Spinal cord (tissue), 10 donors: ENCODE results near the gene HS2ST1. TPM values are rescaled to one million over a fixed set of nuclear protein-coding genes. Genes with fewer than 3 reads are reported as not detected.
A peak's percentile ranks its signal among the peaks of the same experiment; 100 is the strongest.
"Not testable (repeated sequence)": the region's sequence is repeated elsewhere in the genome, so short reads cannot be mapped to it uniquely, and the experiment has no call there.

Source experiments
- DNase-seq, 6 donors: peaks; one replicate each; pipeline versions ENCODE4 v3.0.0 to v3.0.0-alpha.2; 2013 to 2015; ENCODE audit warnings: low spot score in 6 of 6, low read depth in 4 of 6
- H3K27ac ChIP-seq: one replicate; pipeline ENCODE4 v1.5.1; 2013; ENCODE audit warnings: low read depth, low read length, control low read depth
- H3K27me3 ChIP-seq: one replicate; pipeline ENCODE4 v1.6.1; 2013; ENCODE audit warnings: low read length; ENCODE audit not compliant: control insufficient read depth, insufficient read depth
- H3K36me3 ChIP-seq: one replicate; pipeline ENCODE4 v1.6.1; 2013; ENCODE audit warnings: low read length; ENCODE audit not compliant: control insufficient read depth, insufficient read depth
- H3K4me1 ChIP-seq: one replicate; pipeline ENCODE4 v1.6.1; 2013; ENCODE audit warnings: low read length; ENCODE audit not compliant: control insufficient read depth, insufficient read depth
- H3K4me3 ChIP-seq: one replicate; pipeline ENCODE4 v1.5.1; 2013; ENCODE audit warnings: low read depth, low read length, control low read depth
- H3K9me3 ChIP-seq: one replicate; pipeline ENCODE4 v1.6.1; 2013; ENCODE audit warnings: low read length; ENCODE audit not compliant: control insufficient read depth, insufficient read depth
- WGBS: methylation state at CpG from one replicate; pipeline ENCODE4 v1.1.5; 2013; ENCODE audit warnings: missing lambda C conversion rate; ENCODE audit not compliant: insufficient coverage; 5-methylcytosine and 5-hydroxymethylcytosine counted together
- polyA plus RNA-seq, 2 donors: library from polyadenylated mRNA; unstranded; fragments of 120-200 nt; gene quantifications; one replicate each; pipeline ENCODE4 v1.2.1, GENCODE V29; 2013; ENCODE audit not compliant: insufficient read length in 2 of 2
- total RNA-seq, 2 donors: library from RNA; depleted of rRNA in 1 of 2; stranded (reverse); fragments of 120-200 nt in 1 of 2; fragments of >200 nt in 1 of 2; gene quantifications; one replicate each; pipeline versions ENCODE4 v1.2.3 to v1.2.4, GENCODE V29; 2013 to 2014
- donor health status: healthy.

The HS2ST1 gene
- total and polyA plus RNA-seq, 4 donors, result 24.2 to 51.0 (median 37.3) TPM

DNA sequence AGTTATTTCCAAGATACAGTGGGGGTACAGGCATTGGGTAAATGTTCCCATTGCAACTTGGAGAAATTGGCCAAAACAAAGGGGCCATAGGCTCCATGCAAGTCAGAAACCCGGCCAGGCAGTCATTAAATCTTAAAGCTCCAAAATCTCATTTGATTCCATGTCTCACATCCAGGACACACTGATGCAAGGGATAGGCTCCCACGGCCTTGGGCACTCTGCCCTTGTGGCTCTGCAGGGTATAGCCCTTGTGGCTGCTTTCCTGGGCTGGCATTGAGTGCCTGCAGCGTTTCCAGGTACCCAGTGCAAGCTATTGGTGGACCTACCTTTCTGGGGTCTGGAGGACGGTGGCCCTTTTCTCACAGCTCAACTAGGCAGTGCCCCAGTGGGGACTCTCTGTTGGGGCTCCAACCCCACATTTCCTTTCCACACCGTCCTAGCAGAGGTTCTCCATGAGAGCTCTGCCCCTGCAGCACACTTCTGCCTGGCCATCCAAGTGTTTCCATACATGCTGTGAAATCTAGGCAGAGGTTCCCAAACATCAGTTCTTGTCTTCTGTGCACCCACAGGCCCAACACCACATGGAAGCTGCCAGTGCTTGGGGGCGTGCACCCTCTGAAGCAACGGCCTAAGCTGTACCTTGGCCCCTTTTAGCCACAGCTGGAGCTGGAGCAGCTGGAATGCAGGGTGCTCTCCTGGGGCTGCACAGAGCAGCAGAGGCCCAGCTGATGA is 67.2 kb downstream of the HS2ST1 start:
- no peak overlapping the region for H3K27ac ChIP-seq
- DNase-seq, result no peak
- no peaks in the 10 kb centered on the region for H3K27me3 ChIP-seq
- no peak overlapping the region for H3K4me3 ChIP-seq
- H3K4me1 ChIP-seq, result no peaks in the 10 kb centered on the region
- no peaks in the 10 kb centered on the region for H3K36me3 ChIP-seq
- H3K9me3 ChIP-seq, result no peaks in the 10 kb centered on the region
- 94% methylated on average over 7 of the region's 7 CpGs for WGBS

DNA sequence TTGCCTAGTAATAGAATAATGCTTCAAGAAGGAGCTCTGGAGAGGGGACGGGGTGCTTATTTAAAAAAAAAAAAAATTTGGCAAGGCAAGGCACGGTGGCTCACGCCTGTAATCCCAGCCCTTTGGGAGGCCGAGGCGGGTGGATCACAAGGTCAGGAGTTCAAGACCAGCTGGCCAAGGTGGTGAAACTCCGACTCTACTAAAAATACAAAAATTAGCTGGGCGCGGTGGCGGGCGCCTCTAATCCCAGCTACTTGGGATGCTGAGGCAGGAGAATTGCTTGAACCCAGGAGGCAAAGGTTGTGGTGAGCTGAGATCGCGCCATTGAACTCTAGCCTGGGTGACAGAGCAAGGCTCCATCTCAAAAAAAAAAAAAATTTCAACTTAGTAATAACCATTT is 69.2 kb downstream of the HS2ST1 start:
- 100% methylated on average over 5 of the region's 12 CpGs for WGBS

GRCh38 chr1:86987446-86987845 is 73.0 kb downstream of the HS2ST1 start:
- no peak for DNase-seq
- H3K27ac ChIP-seq, result no peak overlapping the region
- no peaks in the 10 kb centered on the region for H3K27me3 ChIP-seq
- H3K4me3 ChIP-seq, result no peak overlapping the region
- no peaks in the 10 kb centered on the region for H3K4me1 ChIP-seq
- no peaks in the 10 kb centered on the region for H3K9me3 ChIP-seq
- no peaks in the 10 kb centered on the region for H3K36me3 ChIP-seq

More for the DNA sequence above, 69.2 kb downstream of the HS2ST1 start:
- H3K9me3 ChIP-seq, H3K4me3 ChIP-seq, DNase-seq, H3K4me1 ChIP-seq, H3K27me3 ChIP-seq, H3K36me3 ChIP-seq, H3K27ac ChIP-seq: not testable (repeated sequence)

GRCh38 chr1:86988835-86989234 is 74.4 kb downstream of the HS2ST1 start:
- no peak overlapping the region for H3K27ac ChIP-seq
- H3K36me3 ChIP-seq, result no peaks in the 10 kb centered on the region
- WGBS, result no CpG with 5 or more reads among the region's 7 CpGs
- no peaks in the 10 kb centered on the region for H3K9me3 ChIP-seq
- H3K27me3 ChIP-seq, result no peaks in the 10 kb centered on the region
- no peak for DNase-seq
- H3K4me1 ChIP-seq, result no peaks in the 10 kb centered on the region
- no peak overlapping the region for H3K4me3 ChIP-seq

GRCh38 chr1:86989690-86990089 is 75.3 kb downstream of the HS2ST1 start:
- WGBS, result 60% methylated on average over 1 of the region's 3 CpGs
- not testable (repeated sequence) for H3K36me3 ChIP-seq

GRCh38 chr1:86990826-86991225 is 76.4 kb downstream of the HS2ST1 start:
- H3K27me3 ChIP-seq, result no peaks in the 10 kb centered on the region
- DNase-seq, result no peak
- H3K27ac ChIP-seq, result no peak overlapping the region
- H3K4me1 ChIP-seq, result no peaks in the 10 kb centered on the region
- 88% methylated on average over 1 of the region's 2 CpGs for WGBS
- H3K9me3 ChIP-seq, result no peaks in the 10 kb centered on the region
- H3K4me3 ChIP-seq, result no peak overlapping the region
- H3K36me3 ChIP-seq, result no peaks in the 10 kb centered on the region

More at GRCh38 chr1:86989690-86990089, 75.3 kb downstream of the HS2ST1 start:
- not testable (repeated sequence) for H3K4me3 ChIP-seq, H3K4me1 ChIP-seq, H3K27ac ChIP-seq, H3K27me3 ChIP-seq, H3K9me3 ChIP-seq, DNase-seq

GRCh38 chr1:86991549-86992186 is 77.2 kb downstream of the HS2ST1 start:
- Histone ChIP-seq H3K36me3 (no peaks in the 10 kb centered on the region), H3K27me3 (no peaks in the 10 kb centered on the region), H3K9me3 (no peaks in the 10 kb centered on the region), H3K27ac (no peak overlapping the region), H3K4me1 (no peaks in the 10 kb centered on the region), H3K4me3 (no peak overlapping the region)
- DNase-seq, result no peak
- 57% methylated on average over 4 of the region's 6 CpGs for WGBS

- Histone ChIP-seq H3K27ac (no peak overlapping the region), H3K27me3 (no peaks in the 10 kb centered on the region), H3K36me3 (no peaks in the 10 kb centered on the region), H3K4me1 (no peaks in the 10 kb centered on the region), H3K4me3 (no peak overlapping the region), H3K9me3 (no peaks in the 10 kb centered on the region)
- WGBS, result 86% methylated on average over 1 of the region's 2 CpGs
- no peak for DNase-seq
Measured at GRCh38 chr1:86992861-86993260, 78.4 kb downstream of the HS2ST1 start.

GRCh38 chr1:86993269-86993985 is 79.0 kb downstream of the HS2ST1 start:
- Histone ChIP-seq H3K9me3 (no peaks in the 10 kb centered on the region), H3K27me3 (no peaks in the 10 kb centered on the region), H3K4me3 (no peak overlapping the region), H3K27ac (no peak overlapping the region), H3K36me3 (no peaks in the 10 kb centered on the region), H3K4me1 (no peaks in the 10 kb centered on the region)
- DNase-seq, result no peak
- no CpG with 5 or more reads among the region's 4 CpGs for WGBS

DNA sequence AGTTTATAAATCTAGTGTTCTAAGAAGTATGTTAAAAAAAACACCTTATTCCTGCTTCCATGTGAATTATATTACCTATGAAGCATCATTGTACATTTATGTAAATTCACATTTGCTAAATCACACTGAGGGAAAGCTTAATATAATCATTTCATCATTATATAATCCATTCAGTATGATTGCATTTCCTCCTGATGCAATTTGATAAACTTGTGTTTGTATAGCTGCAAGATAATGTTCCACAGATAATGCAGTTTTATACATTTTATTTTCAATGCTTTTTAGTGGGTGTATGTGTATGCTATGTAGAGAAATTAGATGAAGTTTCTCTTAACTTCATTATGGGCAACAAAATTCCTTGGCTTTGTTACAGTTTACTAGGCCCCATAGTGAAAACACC is 79.6 kb downstream of the HS2ST1 start:
- peak in 1 of 6 donors; percentile 32 for DNase-seq
- Histone ChIP-seq H3K36me3 (no peaks in the 10 kb centered on the region), H3K9me3 (no peaks in the 10 kb centered on the region), H3K4me1 (no peaks in the 10 kb centered on the region), H3K27ac (no peak overlapping the region), H3K4me3 (no peak overlapping the region), H3K27me3 (no peaks in the 10 kb centered on the region)
